Measurements from ENCODE around the gene SAPCD1. TPM values are rescaled to one million over a fixed set of nuclear protein-coding genes. Genes with fewer than 3 reads are reported as not detected.

SAPCD1 gene
- total RNA-seq: not detected in 2 replicates

GRCh38 chr6:31762356-31762755, at the start of gene SAPCD1:
SAPCD1 (plus strand) TSS chr6:31762656; CDS start chr6:31763055, 399 bp downstream.

GRCh38 chr6:31715022-31715958, 47.2 kb upstream of the SAPCD1 start, which contains the start of gene LY6G6D:
LY6G6D (plus strand) TSS chr6:31715348; CDS start chr6:31715356, 8 bp downstream.

GRCh38 chr6:31721351-31722020, 41.0 kb upstream of the SAPCD1 start, which contains the start of gene LY6G6C:
LY6G6C (minus strand) TSS chr6:31721746; CDS start chr6:31721679, 67 bp downstream.

GRCh38 chr6:31723245-31723979, 39.0 kb upstream of the SAPCD1 start, which contains the start of gene MPIG6B:
MPIG6B (plus strand) TSS chr6:31723373; CDS start chr6:31723384, 11 bp downstream.

GRCh38 chr6:31728767-31729514, 33.5 kb upstream of the SAPCD1 start, which contains the start of gene DDAH2:
DDAH2 (minus strand) TSS chr6:31729299; CDS start chr6:31729161, 138 bp downstream.

GRCh38 chr6:31736021-31736767, 26.3 kb upstream of the SAPCD1 start, which contains the start of gene CLIC1:
CLIC1 (minus strand) TSS chr6:31736530; CDS start chr6:31736300, 230 bp downstream.

GRCh38 chr6:31739639-31740396, 22.6 kb upstream of the SAPCD1 start, which contains the start of gene MSH5:
MSH5 (plus strand) TSS chr6:31740005; CDS start chr6:31740467, 462 bp downstream.

GRCh38 chr6:31776989-31777666, 14.7 kb downstream of the SAPCD1 start, which contains the start of gene VWA7:
VWA7 (minus strand) TSS chr6:31777328; CDS start chr6:31776779, 549 bp downstream.

GRCh38 chr6:31795616-31796298, 33.3 kb downstream of the SAPCD1 start, which contains the start of gene VARS1:
VARS1 (minus strand) TSS chr6:31795752; CDS start chr6:31795217, 535 bp downstream.

GRCh38 chr6:31806470-31807272, 44.2 kb downstream of the SAPCD1 start, which contains the start of gene LSM2:
LSM2 (minus strand) TSS chr6:31806966; CDS start chr6:31806757, 209 bp downstream.

Other genes starting within 250 kb of the SAPCD1 start
- gene MCCD1, start 233.7 kb upstream of the SAPCD1 start, total RNA-seq: not detected in 2 replicates
- 517 and 600 TPM in 2 replicates for gene DDX39B, start 220.7 kb upstream of the SAPCD1 start, total RNA-seq
- gene ATP6V1G2, start 216.0 kb upstream of the SAPCD1 start, total RNA-seq: 4.1 and 5.9 TPM in 2 replicates
- 17.8 and 24.4 TPM in 2 replicates for gene NFKBIL1, start 215.0 kb upstream of the SAPCD1 start, total RNA-seq
- gene LTA, start 190.4 kb upstream of the SAPCD1 start, total RNA-seq: not detected in 2 replicates
- gene TNF, start 187.1 kb upstream of the SAPCD1 start, total RNA-seq: not detected in 2 replicates
- gene LTB, start 180.2 kb upstream of the SAPCD1 start, total RNA-seq: 0.91 TPM in 1 of 2 replicates, not detected in the other
- gene LST1, start 176.4 kb upstream of the SAPCD1 start, total RNA-seq: 0.08 TPM in 1 of 2 replicates, not detected in the other
- gene NCR3, start 169.7 kb upstream of the SAPCD1 start, total RNA-seq: not detected in 2 replicates
- gene AIF1, start 147.4 kb upstream of the SAPCD1 start, total RNA-seq: not detected in 2 replicates
- gene PRRC2A, start 141.9 kb upstream of the SAPCD1 start, total RNA-seq: 80.5 and 92.3 TPM in 2 replicates
- gene BAG6, start 110.0 kb upstream of the SAPCD1 start, total RNA-seq: 217 and 269 TPM in 2 replicates
- 1.8 and 3.0 TPM in 2 replicates for gene APOM, start 106.8 kb upstream of the SAPCD1 start, total RNA-seq
- 16.0 and 18.2 TPM in 2 replicates for gene C6orf47, start 101.9 kb upstream of the SAPCD1 start, total RNA-seq
- 20.8 and 34.9 TPM in 2 replicates for gene GPANK1, start 97.7 kb upstream of the SAPCD1 start, total RNA-seq
- 297 and 307 TPM in 2 replicates for gene CSNK2B, start 96.6 kb upstream of the SAPCD1 start, total RNA-seq
- 0.91 and 2.1 TPM in 2 replicates for gene LY6G5B, start 92.7 kb upstream of the SAPCD1 start, total RNA-seq
- gene LY6G5C, start 81.6 kb upstream of the SAPCD1 start, total RNA-seq: 0.64 and 1.4 TPM in 2 replicates
- gene ABHD16A, start 59.3 kb upstream of the SAPCD1 start, total RNA-seq: 28.1 and 28.7 TPM in 2 replicates
- not detected in 2 replicates for gene LY6G6F, start 55.8 kb upstream of the SAPCD1 start, total RNA-seq
- not detected in 2 replicates for gene LY6G6D, start 47.3 kb upstream of the SAPCD1 start, total RNA-seq
- not detected in 2 replicates for gene LY6G6C, start 40.9 kb upstream of the SAPCD1 start, total RNA-seq
- not detected in 2 replicates for gene MPIG6B, start 39.3 kb upstream of the SAPCD1 start, total RNA-seq
- gene DDAH2, start 33.4 kb upstream of the SAPCD1 start, total RNA-seq: 41.9 and 42.4 TPM in 2 replicates
- gene CLIC1, start 26.1 kb upstream of the SAPCD1 start, total RNA-seq: 281 and 648 TPM in 2 replicates
- 5.0 and 10.5 TPM in 2 replicates for gene MSH5, start 22.7 kb upstream of the SAPCD1 start, total RNA-seq
- gene VWA7, start 14.7 kb downstream of the SAPCD1 start, total RNA-seq: 0.13 TPM in 1 of 2 replicates, not detected in the other
- 44.4 and 93.2 TPM in 2 replicates for gene VARS1, start 33.1 kb downstream of the SAPCD1 start, total RNA-seq
- gene LSM2, start 44.3 kb downstream of the SAPCD1 start, total RNA-seq: 75.9 and 82.9 TPM in 2 replicates
- gene HSPA1L, start 52.6 kb downstream of the SAPCD1 start, total RNA-seq: 0.48 and 0.78 TPM in 2 replicates
- gene HSPA1A, start 52.9 kb downstream of the SAPCD1 start, total RNA-seq: 54.6 and 130 TPM in 2 replicates
- gene HSPA1B, start 65.1 kb downstream of the SAPCD1 start, total RNA-seq: 56.9 and 72.9 TPM in 2 replicates
- 47.8 and 53.7 TPM in 2 replicates for gene NEU1, start 100.2 kb downstream of the SAPCD1 start, total RNA-seq
- gene SLC44A4, start 116.3 kb downstream of the SAPCD1 start, total RNA-seq: 1.0 TPM in 1 of 2 replicates, not detected in the other
- 43.0 and 43.1 TPM in 2 replicates for gene EHMT2, start 135.0 kb downstream of the SAPCD1 start, total RNA-seq
- gene ZBTB12, start 139.4 kb downstream of the SAPCD1 start, total RNA-seq: 2.0 and 2.1 TPM in 2 replicates
- gene C2, start 165.1 kb downstream of the SAPCD1 start, total RNA-seq: 0.65 and 4.8 TPM in 2 replicates
- 5.2 and 10.7 TPM in 2 replicates for gene CFB, start 183.4 kb downstream of the SAPCD1 start, total RNA-seq
- 80.6 and 127 TPM in 2 replicates for gene NELFE, start 196.3 kb downstream of the SAPCD1 start, total RNA-seq
- gene SKIC2, start 196.5 kb downstream of the SAPCD1 start, total RNA-seq: 40.0 and 43.1 TPM in 2 replicates
- gene DXO, start 209.5 kb downstream of the SAPCD1 start, total RNA-seq: 13.3 and 24.6 TPM in 2 replicates
- gene C4A, start 219.4 kb downstream of the SAPCD1 start, total RNA-seq: 0.52 and 13.6 TPM in 2 replicates

All from epithelial cell of alveolus of lung (primary cell).